IPS DF 6.9 (cell line): ENCODE results near the gene SMIM13.
A peak's percentile ranks its signal among the peaks of the same experiment; 100 is the strongest.
"Not testable (repeated sequence)": the region's sequence is repeated elsewhere in the genome, so short reads cannot be mapped to it uniquely, and the experiment has no call there.

ENCODE experiments used
- DNase-seq: peaks from one replicate; pipeline ENCODE4 v3.0.0-alpha.2; 2013; ENCODE audit warnings: low read depth, low spot score
- H3K27ac ChIP-seq: one replicate; pipeline ENCODE4 v1.5.1; 2013; ENCODE audit warnings: low read length, control low read depth
- H3K27me3 ChIP-seq: 2 replicates; pipeline ENCODE4 v1.6.1; 2013; ENCODE audit warnings: mild to moderate bottlenecking, low read length; ENCODE audit not compliant: control insufficient read depth, insufficient read depth
- H3K36me3 ChIP-seq: 2 replicates; pipeline ENCODE4 v1.6.1; 2013; ENCODE audit warnings: low read length; ENCODE audit not compliant: control insufficient read depth, insufficient read depth
- H3K4me1 ChIP-seq: 2 replicates; pipeline ENCODE4 v1.6.1; 2013; ENCODE audit warnings: low read length; ENCODE audit not compliant: control insufficient read depth, insufficient read depth
- H3K4me3 ChIP-seq: 2 replicates; pipeline ENCODE4 v1.5.1; 2013; ENCODE audit warnings: mild to moderate bottlenecking, low read length
- H3K9me3 ChIP-seq: 2 replicates; pipeline ENCODE4 v1.6.1; 2013; ENCODE audit warnings: low read length, inconsistent platforms; ENCODE audit not compliant: control insufficient read depth, insufficient read depth
- WGBS: extraction: QIAGEN DNeasy Blood & Tissue Kit; methylation state at CpG from one replicate; pipeline ENCODE4 v1.1.7; 2013; ENCODE audit warnings: mixed read lengths, missing lambda C conversion rate; ENCODE audit not compliant: insufficient read length, insufficient coverage; 5-methylcytosine and 5-hydroxymethylcytosine counted together

The SMIM13 gene

GRCh38 chr6:11083491-11083890 is 10.1 kb upstream of the SMIM13 start:
- WGBS, result no CpG with 5 or more reads among the region's 4 CpGs
- H3K4me3 ChIP-seq, result no peak overlapping the region
- H3K36me3 ChIP-seq, result no peaks in the 10 kb centered on the region
- H3K27ac ChIP-seq, result no peak overlapping the region
- H3K9me3 ChIP-seq, result no peaks in the 10 kb centered on the region
- DNase-seq, result no peak
- H3K27me3 ChIP-seq, result no peaks in the 10 kb centered on the region; the same call in 1 of the 2 replicates
- no peaks in the 10 kb centered on the region for H3K4me1 ChIP-seq

- Histone ChIP-seq H3K36me3 (no peaks in the 10 kb centered on the region), H3K9me3 (no peaks in the 10 kb centered on the region), H3K27ac (no peak overlapping the region), H3K4me1 (no peaks in the 10 kb centered on the region), H3K27me3 (no peaks in the 10 kb centered on the region; the same call in 1 of the 2 replicates), H3K4me3 (no peak overlapping the region)
- no peak for DNase-seq
- WGBS, result no CpG with 5 or more reads among the region's 5 CpGs
These were observed 9.7 kb upstream of the SMIM13 start for GRCh38 chr6:11083956-11084355.

GRCh38 chr6:11085758-11086435 is 7.7 kb upstream of the SMIM13 start:
- Histone ChIP-seq H3K27me3 (no peaks in the 10 kb centered on the region), H3K36me3 (no peaks in the 10 kb centered on the region), H3K4me1 (no peaks in the 10 kb centered on the region), H3K9me3 (no peaks in the 10 kb centered on the region), H3K4me3 (no peak overlapping the region), H3K27ac (no peak overlapping the region)
- no CpG with 5 or more reads among the region's 3 CpGs for WGBS
- DNase-seq, result no peak

- not testable (repeated sequence) for DNase-seq
- no CpG with 5 or more reads among the region's 47 CpGs for WGBS
These were observed 6.4 kb upstream of the SMIM13 start for GRCh38 chr6:11087141-11087812.

GRCh38 chr6:11089695-11090094 is 3.9 kb upstream of the SMIM13 start:
- no peak overlapping the region for H3K27ac ChIP-seq
- no CpG with 5 or more reads among the region's 1 CpG for WGBS
- H3K4me3 ChIP-seq, result no peak overlapping the region
- no peaks in the 10 kb centered on the region for H3K9me3 ChIP-seq
- no peak for DNase-seq
- H3K36me3 ChIP-seq, result no peaks in the 10 kb centered on the region
- H3K4me1 ChIP-seq, result no peaks in the 10 kb centered on the region
- H3K27me3 ChIP-seq, result no peaks in the 10 kb centered on the region

More at GRCh38 chr6:11087141-11087812, 6.4 kb upstream of the SMIM13 start:
- not testable (repeated sequence) for H3K9me3 ChIP-seq, H3K4me1 ChIP-seq, H3K27ac ChIP-seq, H3K4me3 ChIP-seq, H3K27me3 ChIP-seq, H3K36me3 ChIP-seq

- not testable (repeated sequence) for H3K9me3 ChIP-seq, H3K27me3 ChIP-seq, H3K4me3 ChIP-seq, H3K27ac ChIP-seq, H3K4me1 ChIP-seq, H3K36me3 ChIP-seq, DNase-seq
- no CpG with 5 or more reads among the region's 5 CpGs for WGBS
These were observed 2.5 kb upstream of the SMIM13 start for GRCh38 chr6:11091141-11091540.

- Histone ChIP-seq H3K27ac (no peak overlapping the region), H3K36me3 (no peaks in the 10 kb centered on the region), H3K4me1 (no peaks in the 10 kb centered on the region), H3K27me3 (no peaks in the 10 kb centered on the region), H3K4me3 (peak overlapping the region; percentile 55; the same call in 1 of the 2 replicates), H3K9me3 (no peaks in the 10 kb centered on the region)
- DNase-seq, result no peak
- no CpG with 5 or more reads among the region's 10 CpGs for WGBS
These were observed 812 bp upstream of the SMIM13 start for GRCh38 chr6:11092668-11093375.

- no CpG with 5 or more reads among the region's 17 CpGs for WGBS
These were observed 333 bp upstream of the SMIM13 start for GRCh38 chr6:11093376-11093625.

GRCh38 chr6:11094411-11094851 is 797 bp downstream of the SMIM13 start:
- H3K27ac ChIP-seq, result no peak overlapping the region
- H3K36me3 ChIP-seq, result no peaks in the 10 kb centered on the region
- no peaks in the 10 kb centered on the region for H3K4me1 ChIP-seq
- DNase-seq, result no peak
- H3K27me3 ChIP-seq, result no peaks in the 10 kb centered on the region
- peak overlapping the region; percentile 99 for H3K4me3 ChIP-seq
- WGBS, result no CpG with 5 or more reads among the region's 15 CpGs
- no peaks in the 10 kb centered on the region for H3K9me3 ChIP-seq

More at GRCh38 chr6:11093376-11093625, 333 bp upstream of the SMIM13 start:
- DNase-seq, result no peak
- H3K27me3 ChIP-seq, result no peaks in the 10 kb centered on the region
- no peaks in the 10 kb centered on the region for H3K36me3 ChIP-seq
- H3K4me1 ChIP-seq, result no peaks in the 10 kb centered on the region
- no peak overlapping the region for H3K27ac ChIP-seq
- H3K4me3 ChIP-seq, result peak overlapping the region; percentile 55; the same call in 1 of the 2 replicates
- no peaks in the 10 kb centered on the region for H3K9me3 ChIP-seq

GRCh38 chr6:11094941-11095340 is 1.3 kb downstream of the SMIM13 start:
- DNase-seq, result no peak
- no peaks in the 10 kb centered on the region for H3K4me1 ChIP-seq

More at GRCh38 chr6:11094941-11095340, 1.3 kb downstream of the SMIM13 start:
- no peaks in the 10 kb centered on the region for H3K9me3 ChIP-seq
- H3K27me3 ChIP-seq, result no peaks in the 10 kb centered on the region
- no CpG with 5 or more reads among the region's 7 CpGs for WGBS
- H3K27ac ChIP-seq, result no peak overlapping the region
- no peaks in the 10 kb centered on the region for H3K36me3 ChIP-seq
- H3K4me3 ChIP-seq, result peak overlapping the region; percentile 99; the same call in 1 of the 2 replicates
